Heart left ventricle (tissue), 16 donors: ENCODE measurements around the gene SLC9A7. TPM values are rescaled to one million over a fixed set of nuclear protein-coding genes. Genes with fewer than 3 reads are reported as not detected.

Experiments used
- ATAC-seq, 4 donors: fragments of 200-7000 bp; cut with Tn5 transposase; one replicate each; pipeline ENCODE4 v1.9.1; 2020 to 2022; ENCODE audit warnings: moderate library complexity in 4 of 4, mild to moderate bottlenecking in 3 of 4, moderate number of reproducible peaks in 1 of 4
- DNase-seq, 5 donors: peaks; one replicate each; pipeline ENCODE4 v3.0.0-alpha.2; 2020
- H3K27ac ChIP-seq, 12 donors: fragments of 200-600 bp; sonication (generic) in 4 of 12; one replicate each; pipeline versions ENCODE4 v1.5.0 to v1.8.0; 2016 to 2022; ENCODE audit warnings: mild to moderate bottlenecking in 2 of 12
- H3K27me3 ChIP-seq, 9 donors: fragments of 200-600 bp; sonication (generic) in 2 of 9; one replicate each; pipeline versions ENCODE4 v1.5.1 to v1.8.0; 2016 to 2022; ENCODE audit warnings: mild to moderate bottlenecking in 3 of 9
- H3K36me3 ChIP-seq, 9 donors: fragments of 200-600 bp; sonication (generic) in 2 of 9; one replicate each; pipeline versions ENCODE4 v1.5.0 to v1.8.0; 2018 to 2022; ENCODE audit warnings: mild to moderate bottlenecking in 2 of 9
- H3K4me1 ChIP-seq, 12 donors: fragments of 200-600 bp; sonication (generic) in 4 of 12; one replicate each; pipeline versions ENCODE4 v1.5.0 to v1.8.0; 2016 to 2022; ENCODE audit warnings: mild to moderate bottlenecking in 3 of 12
- H3K4me3 ChIP-seq, 12 donors: fragments of 200-600 bp; sonication (generic) in 4 of 12; one replicate each; pipeline versions ENCODE4 v1.5.0 to v1.8.0; 2017 to 2022; ENCODE audit warnings: mild to moderate bottlenecking in 9 of 12, moderate library complexity in 4 of 12
- H3K9me3 ChIP-seq, 12 donors: fragments of 200-600 bp; sonication (generic) in 4 of 12; one replicate each; pipeline versions ENCODE4 v1.5.0 to v1.8.0; 2016 to 2022; ENCODE audit warnings: mild to moderate bottlenecking in 1 of 12
- POLR2A ChIP-seq, 2 donors: fragments of 450-650 bp; IDR thresholded peaks; one replicate each; pipeline ENCODE4 v1.6.1; 2017; ENCODE audit warnings: antibody characterized with exemption in 2 of 2, mild to moderate bottlenecking in 2 of 2, moderate library complexity in 2 of 2
- WGBS, 4 donors: extraction: QIAGEN DNeasy Blood & Tissue Kit in 2 of 4; methylation state at CpG; one replicate each; pipeline versions ENCODE4 v1.1.5 to v1.1.7; 2013 to 2018; 5-methylcytosine and 5-hydroxymethylcytosine counted together
- intact Hi-C, 10 donors: fragments of 100-400 bp; cut with DNase I; formaldehyde crosslinking; loops; one replicate each; pipeline versions ENCODE4 v1.11.1 to v1.14.2; 2022
- polyA plus RNA-seq, 2 donors: library from polyadenylated mRNA; stranded (reverse); fragments of 200-250 nt; gene quantifications; one replicate each; pipeline ENCODE4 v1.2.3, GENCODE V29; 2013
- total RNA-seq, 9 donors: library from RNA; depleted of rRNA in 2 of 9; stranded (reverse); fragments of >200 nt in 2 of 9; fragmentation: NEBNext Ultra II Directional in 3 of 9; extraction: Animal tissue kit (Norgen Biotek cat#: 25700) in 3 of 9; gene quantifications; one replicate each; pipeline versions ENCODE4 v1.1.0 to v1.2.4, GENCODE V29; 2016 to 2023
- TF ChIP-seq, protein P1 (sequence below), 12 donors: fragments of 200-600 bp; sonication (generic) in 4 of 12; IDR thresholded peaks; one replicate each; pipeline versions ENCODE4 v1.5.0 to v1.8.0; 2018 to 2022; ENCODE audit warnings: antibody characterized with exemption in 12 of 12, mild to moderate bottlenecking in 5 of 12
- donor health status: ischemic (EF 13 %, LVEDD 7.1; RV severe dilation, severe dysfunction).
- donor health status: healthy with polysubstance abuse.
- donor health status: DM: no; HTN: yes; CAD: no.
- donor health status: DM: no; HTN: no; CAD: no.
- donor health status: ischemic (EF 25% LVEDD 6.9; RV normal size, moderate dysfunction).
- donor health status: ischemic (EF 25% LVEDD 5.7; RV mildly dilated, moderate dysfunction).
- donor health status: healthy.
- donor health status: DM: yes; HTN: yes; CAD: no.
- donor health status: ischemic (EF 35%, LVEDD 5.7; RV mildly dilated, moderate dysfunction).
- donor health status: nonischemic (EF 11% LVEDD 7.7; RV severe dilation, severe dysfunction).
- donor health status: DM: yes; HTN: yes; CAD: no.
- donor health status: PGD.
- donor health status: ischemic (EF 29% LVEDD 5.4; RV normal size, mild dysfunction).
- donor health status: nonischemic (EF 23%, LVEDD 6.1; RV moderate dilation, normal function).

The SLC9A7 gene
- total and polyA plus RNA-seq, 11 donors = 0.46 to 8.6 (median 2.3) TPM

GRCh38 chrX:46575586-46575985, 183.3 kb downstream of the SLC9A7 start:
- DNase-seq = no peak
- Histone ChIP-seq H3K27ac (peak overlapping the region; percentile 70 to 85 (median 81)), H3K9me3 (no peaks in the 10 kb centered on the region), H3K4me3 (peak overlapping the region; percentile 33 to 89 (median 67)), H3K36me3 (no peaks in the 10 kb centered on the region), H3K4me1 (peaks cover 0 to 23% (median 7%) of the 10 kb centered on the region in 12 donors), H3K27me3 (no peaks in the 10 kb centered on the region)
- no peak for ATAC-seq
- WGBS, 4 donors = 11 to 56% (median 30%) methylated on average over 6 of the region's 6 CpGs
- intact Hi-C loops = loop anchor here in 2 of 10 donors (2.0 kb wide), 2 partner anchors 53 to 67 kb away; no protein-coding TSS in a partner anchor
- TF ChIP-seq, protein P1, sequence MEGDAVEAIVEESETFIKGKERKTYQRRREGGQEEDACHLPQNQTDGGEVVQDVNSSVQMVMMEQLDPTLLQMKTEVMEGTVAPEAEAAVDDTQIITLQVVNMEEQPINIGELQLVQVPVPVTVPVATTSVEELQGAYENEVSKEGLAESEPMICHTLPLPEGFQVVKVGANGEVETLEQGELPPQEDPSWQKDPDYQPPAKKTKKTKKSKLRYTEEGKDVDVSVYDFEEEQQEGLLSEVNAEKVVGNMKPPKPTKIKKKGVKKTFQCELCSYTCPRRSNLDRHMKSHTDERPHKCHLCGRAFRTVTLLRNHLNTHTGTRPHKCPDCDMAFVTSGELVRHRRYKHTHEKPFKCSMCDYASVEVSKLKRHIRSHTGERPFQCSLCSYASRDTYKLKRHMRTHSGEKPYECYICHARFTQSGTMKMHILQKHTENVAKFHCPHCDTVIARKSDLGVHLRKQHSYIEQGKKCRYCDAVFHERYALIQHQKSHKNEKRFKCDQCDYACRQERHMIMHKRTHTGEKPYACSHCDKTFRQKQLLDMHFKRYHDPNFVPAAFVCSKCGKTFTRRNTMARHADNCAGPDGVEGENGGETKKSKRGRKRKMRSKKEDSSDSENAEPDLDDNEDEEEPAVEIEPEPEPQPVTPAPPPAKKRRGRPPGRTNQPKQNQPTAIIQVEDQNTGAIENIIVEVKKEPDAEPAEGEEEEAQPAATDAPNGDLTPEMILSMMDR (IDR thresholded peaks at IDR 0.05) = no peak
- TF ChIP-seq POLR2A (IDR thresholded peaks at IDR 0.05) = no peak

DNA sequence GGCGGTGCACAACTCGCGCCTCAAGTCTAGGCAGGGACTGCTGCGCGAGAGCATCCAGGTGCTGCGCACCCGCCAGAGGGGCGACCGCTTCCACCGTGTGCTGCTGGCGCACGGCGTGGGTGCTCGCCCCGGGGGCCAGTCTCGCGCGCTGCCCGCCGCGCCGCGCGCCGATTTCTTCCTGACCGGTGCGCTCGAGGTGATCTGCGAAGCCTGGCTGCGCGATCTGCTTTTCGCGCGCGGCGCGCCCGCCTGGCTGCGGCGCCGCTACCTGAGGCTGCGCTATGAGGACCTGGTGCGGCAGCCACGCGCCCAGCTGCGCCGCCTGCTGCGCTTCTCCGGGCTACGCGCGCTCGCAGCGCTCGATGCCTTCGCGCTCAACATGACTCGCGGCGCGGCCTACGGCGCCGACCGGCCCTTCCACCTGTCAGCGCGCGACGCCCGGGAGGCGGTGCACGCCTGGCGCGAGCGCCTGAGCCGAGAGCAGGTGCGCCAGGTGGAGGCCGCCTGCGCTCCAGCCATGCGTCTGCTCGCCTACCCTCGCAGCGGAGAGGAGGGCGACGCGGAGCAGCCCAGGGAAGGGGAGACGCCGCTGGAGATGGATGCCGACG, 184.0 kb downstream of the SLC9A7 start:
- ATAC-seq (peak in 2 of 4 donors; percentile 4 to 14), DNase-seq (peak in 3 of 5 donors; percentile 30 to 63 (median 51))
- intact Hi-C loops = loop anchor here (2.0 to 5.0 kb wide), 4 partner anchors 54 to 112 kb away; no protein-coding TSS in a partner anchor
- H3K9me3 ChIP-seq = no peaks in the 10 kb centered on the region
- H3K4me3 ChIP-seq = peak overlapping the region; percentile 33 to 89 (median 67)
- no peak for TF ChIP-seq POLR2A (IDR thresholded peaks at IDR 0.05)
- TF ChIP-seq, protein P1 (IDR thresholded peaks at IDR 0.05) = no peak
- WGBS, 4 donors = 0 to 55% (median 20%) methylated on average over 35 to 90 of the region's 90 CpGs
- peaks cover 0 to 23% (median 7%) of the 10 kb centered on the region in 12 donors for H3K4me1 ChIP-seq
- H3K27ac ChIP-seq = peak overlapping the region; percentile 70 to 85 (median 81)
- H3K27me3 ChIP-seq = no peaks in the 10 kb centered on the region
- no peaks in the 10 kb centered on the region for H3K36me3 ChIP-seq

GRCh38 chrX:46573892-46574773, 184.8 kb downstream of the SLC9A7 start:
- Histone ChIP-seq H3K4me3 (peak overlapping the region; percentile 33 to 89 (median 67)), H3K27ac (peak overlapping the region; percentile 70 to 85 (median 81)), H3K9me3 (no peaks in the 10 kb centered on the region), H3K4me1 (peaks cover 0 to 23% (median 7%) of the 10 kb centered on the region in 12 donors), H3K27me3 (no peaks in the 10 kb centered on the region), H3K36me3 (no peaks in the 10 kb centered on the region)
- DNase-seq (peak; percentile 34 to 70 (median 49)), ATAC-seq (peak in 3 of 4 donors; percentile 22 to 32 (median 23))
- TF ChIP-seq, protein P1 (IDR thresholded peaks at IDR 0.05) = peak in 2 of 12 donors; percentile 6
- peak in 1 of 2 donors; percentile 3 for TF ChIP-seq POLR2A (IDR thresholded peaks at IDR 0.05)
- intact Hi-C loops = loop anchor here (2.0 to 5.0 kb wide), 4 partner anchors 55 to 113 kb away; no protein-coding TSS in a partner anchor
- WGBS, 4 donors = 0 to 51% (median 15%) methylated on average over 64 to 107 of the region's 107 CpGs
